Keratinocyte (primary cell): ENCODE results near the gene FGF19. TPM values are rescaled to one million over a fixed set of nuclear protein-coding genes. Genes with fewer than 3 reads are reported as not detected.

Experiments used
- DNase-seq: peaks from one replicate; pipeline ENCODE4 v3.0.0-alpha.2; 2011; ENCODE audit warnings: low read depth, missing footprints, low spot score
- FAIRE-seq: peaks from 2 replicates; lab custom pipeline; 2011; peaks lifted over from hg19 to GRCh38; lab: Jason Lieb, UNC
- H2AFZ ChIP-seq: 2 replicates; pipeline ENCODE4 v1.6.0; 2012; ENCODE audit warnings: low read length, control low read depth, inconsistent platforms; ENCODE audit not compliant: control insufficient read depth
- H3K27ac ChIP-seq: 2 replicates; pipeline ENCODE4 v1.5.1; 2011; ENCODE audit warnings: low read length; ENCODE audit not compliant: control insufficient read depth, insufficient read depth
- H3K27me3 ChIP-seq: 3 replicates; pipeline ENCODE4 v1.6.0; 2011; ENCODE audit warnings: low read length; ENCODE audit not compliant: control insufficient read depth, insufficient read depth; ENCODE audit errors: extremely low read depth
- H3K36me3 ChIP-seq, 2 experiments: 2 replicates in 1 of 2; 3 replicates in 1 of 2; pipeline ENCODE4 v1.5.1; 2011; ENCODE audit warnings: low read length in 2 of 2, mild to moderate bottlenecking in 1 of 2; ENCODE audit not compliant: control insufficient read depth in 2 of 2, insufficient read depth in 2 of 2; ENCODE audit errors: extremely low read depth in 1 of 2
- H3K4me1 ChIP-seq: 3 replicates; pipeline ENCODE4 v1.5.1; 2011; ENCODE audit warnings: low read length; ENCODE audit not compliant: control insufficient read depth, insufficient read depth; ENCODE audit errors: extremely low read depth
- H3K4me2 ChIP-seq: 3 replicates; pipeline ENCODE4 v1.6.0; 2011; ENCODE audit warnings: low read depth, low read length; ENCODE audit not compliant: control insufficient read depth, insufficient read depth; ENCODE audit errors: extremely low read depth
- H3K4me3 ChIP-seq, 3 experiments: fragments of 200-600 bp in 1 of 3; sonication (generic) in 1 of 3; 2 replicates in 2 of 3; 3 replicates in 1 of 3; pipeline ENCODE4 v1.5.1; 2011 to 2016; ENCODE audit warnings: low read length in 3 of 3, mild to moderate bottlenecking in 3 of 3, control low read depth in 2 of 3, inconsistent platforms in 1 of 3, low read depth in 1 of 3, mixed read lengths in 1 of 3, mixed run types in 1 of 3, moderate library complexity in 1 of 3; ENCODE audit not compliant: control insufficient read depth in 2 of 3, insufficient read depth in 2 of 3; ENCODE audit errors: extremely low read depth in 1 of 3
- H3K79me2 ChIP-seq: 2 replicates; pipeline ENCODE4 v1.6.0; 2012; ENCODE audit warnings: low read length; ENCODE audit not compliant: control insufficient read depth, insufficient read depth
- H3K9ac ChIP-seq: 3 replicates; pipeline ENCODE4 v1.6.0; 2011; ENCODE audit warnings: low read length; ENCODE audit not compliant: control insufficient read depth, insufficient read depth; ENCODE audit errors: extremely low read depth
- H3K9me1 ChIP-seq: 3 replicates; pipeline ENCODE4 v1.6.0; 2011; ENCODE audit warnings: low read length; ENCODE audit not compliant: control insufficient read depth, insufficient read depth; ENCODE audit errors: extremely low read depth
- H3K9me3 ChIP-seq: 2 replicates; pipeline ENCODE4 v1.5.1; 2012; ENCODE audit warnings: low read depth, low read length; ENCODE audit not compliant: control insufficient read depth
- H4K20me1 ChIP-seq: 3 replicates; pipeline ENCODE4 v1.6.0; 2011; ENCODE audit warnings: low read length; ENCODE audit not compliant: control insufficient read depth, insufficient read depth; ENCODE audit errors: extremely low read depth
- CTCF ChIP-seq, 3 experiments: IDR thresholded peaks in 1 of 3; conservative IDR thresholded peaks in 1 of 3; optimal IDR thresholded peaks in 1 of 3; 2 replicates in 2 of 3; 3 replicates in 1 of 3; pipeline versions ENCODE3 to v1.5.1; 2011; ENCODE audit warnings: low read length in 3 of 3, mild to moderate bottlenecking in 3 of 3, moderate library complexity in 2 of 3, control low read depth in 1 of 3, inconsistent platforms in 1 of 3; ENCODE audit not compliant: insufficient read depth in 2 of 3; ENCODE audit errors: extremely low read depth in 1 of 3
- EZH2 ChIP-seq: IDR thresholded peaks from one replicate; pipeline ENCODE4 v1.6.1; 2012; ENCODE audit warnings: inconsistent platforms, mild to moderate bottlenecking, low read length, moderate library complexity
- dilution Hi-C: fragments of 300-500 bp; cut with MboI; formaldehyde crosslinking; loops from one replicate; pipeline ENCODE4 v1.7.0; 2020; ENCODE audit warnings: low sequenced_read_pairs; ENCODE audit not compliant: extremely low pct_ligation_motif_present
- polyA plus RNA-seq, 5 experiments: library from polyadenylated mRNA; depleted of rRNA in 3 of 5; stranded (reverse) in 3 of 5; stranded (forward) in 1 of 5; unstranded in 1 of 5; fragments of >200 nt; gene quantifications; 1 replicate in 1 of 5; 2 replicates in 3 of 5; 3 replicates in 1 of 5; pipeline versions ENCODE4 v1.2.1 to v1.2.3, GENCODE V29; 2011 to 2012; ENCODE audit warnings: missing spikeins in 2 of 5, low read depth in 1 of 5, low replicate concordance in 1 of 5

Gene FGF19
- polyA plus RNA-seq, 1 donor (not counting 4 experiments of a cell fraction or from before 2014, with no cell fraction given): 0.08 TPM

GRCh38 chr11:69721745-69722144 is 17.9 kb upstream of the FGF19 start:
- no peak for DNase-seq
- Histone ChIP-seq H3K9me3 (no peaks in the 10 kb centered on the region), H3K9ac (no peak overlapping the region), H3K4me2 (no peak overlapping the region), H3K4me3 (no peak overlapping the region), H3K4me1 (no peaks in the 10 kb centered on the region), H3K9me1 (no peaks in the 10 kb centered on the region), H3K27ac (no peak overlapping the region), H3K36me3 (no peaks in the 10 kb centered on the region), H3K27me3 (peaks cover 38% of the 10 kb centered on the region), H3K79me2 (no peaks in the 10 kb centered on the region), H2AFZ (no peak overlapping the region), H4K20me1 (no peaks in the 10 kb centered on the region)
- FAIRE-seq: no peak
- dilution Hi-C loops: no loop called here
- TF ChIP-seq EZH2: no peak
- TF ChIP-seq CTCF (optimal IDR thresholded peaks at IDR 0.05 in 1 of 3, IDR thresholded peaks at IDR 0.05 in 1 of 3, conservative IDR thresholded peaks at IDR 0.05 in 1 of 3; ENCODE audit: extremely low read depth in 1 of 3, insufficient read depth in 2 of 3, low read length in 3 of 3): peak in 2 of 3 experiments; percentile 47 to 50

DNA sequence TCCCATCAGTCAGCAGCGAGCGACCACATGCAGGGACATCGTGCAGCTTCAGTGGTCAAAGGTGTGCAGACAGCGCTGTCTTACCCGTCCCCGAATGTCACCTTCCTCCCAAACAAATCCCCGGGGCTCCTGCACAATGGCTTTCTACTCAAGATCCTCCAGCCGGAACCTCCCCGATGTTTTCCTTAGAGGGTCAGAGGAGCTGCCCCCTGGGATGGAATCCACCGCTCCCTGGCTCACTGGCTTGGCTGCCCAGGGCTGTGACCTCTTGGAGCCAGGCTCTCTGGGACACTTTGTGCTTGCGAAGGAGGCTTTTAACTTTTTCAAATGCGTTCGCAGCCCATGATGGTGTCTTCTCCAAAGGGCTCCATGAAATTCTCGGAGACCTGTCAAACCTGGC is 17.3 kb upstream of the FGF19 start:
- no peak for DNase-seq
- Histone ChIP-seq H3K9me1 (no peaks in the 10 kb centered on the region), H3K9me3 (no peaks in the 10 kb centered on the region), H3K79me2 (no peaks in the 10 kb centered on the region), H4K20me1 (no peaks in the 10 kb centered on the region), H3K4me3 (no peak overlapping the region), H3K36me3 (no peaks in the 10 kb centered on the region), H3K27me3 (peaks cover 35% of the 10 kb centered on the region), H2AFZ (no peak overlapping the region), H3K27ac (no peak overlapping the region), H3K4me1 (no peaks in the 10 kb centered on the region), H3K4me2 (no peak overlapping the region), H3K9ac (no peak overlapping the region)
- FAIRE-seq: no peak
- TF ChIP-seq EZH2: no peak
- TF ChIP-seq CTCF (optimal IDR thresholded peaks at IDR 0.05 in 1 of 3, IDR thresholded peaks at IDR 0.05 in 1 of 3, conservative IDR thresholded peaks at IDR 0.05 in 1 of 3; ENCODE audit: extremely low read depth in 1 of 3, insufficient read depth in 2 of 3, low read length in 3 of 3): no peak
- dilution Hi-C loops: no loop called here
